ENCODE measurements around the gene KLRK1. TPM values are rescaled to one million over a fixed set of nuclear protein-coding genes. Genes with fewer than 3 reads are reported as not detected.
"Not testable (repeated sequence)": the region's sequence is repeated elsewhere in the genome, so short reads cannot be mapped to it uniquely, and the experiment has no call there.

The KLRK1 gene
- total RNA-seq, 2 experiments from 2014 or later, result 125 to 126 TPM

DNA sequence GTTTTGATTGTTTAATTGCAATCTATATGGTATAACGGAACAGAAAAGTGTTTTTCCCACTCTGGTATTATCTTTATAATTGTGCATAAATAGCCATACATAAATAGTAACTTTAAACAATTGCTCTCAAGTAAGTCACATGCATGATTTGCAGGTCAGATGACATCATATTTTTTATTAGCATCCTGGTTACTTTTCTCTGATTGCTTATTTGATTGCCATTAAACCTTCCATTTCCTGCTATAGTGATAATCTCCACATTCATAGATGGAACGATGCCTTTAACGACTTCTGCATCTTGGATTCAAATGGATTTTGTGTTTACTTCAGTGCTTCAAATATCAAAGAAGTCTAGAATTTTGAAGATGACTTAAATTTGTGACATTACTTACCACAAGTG, 3.5 kb upstream of the KLRK1 start:
- POLR2A ChIA-PET, result interaction anchor here (1.2 to 1.7 kb wide), 2 partner anchors 12 to 86 kb away, joined by 3 to 5 read pairs; partner anchors contain the start of gene KLRD1
- CTCF ChIA-PET, result interaction anchor here (1.3 kb wide), 1 partner anchor 169 kb away, joined by 3 read pairs; no protein-coding TSS in a partner anchor

DNA sequence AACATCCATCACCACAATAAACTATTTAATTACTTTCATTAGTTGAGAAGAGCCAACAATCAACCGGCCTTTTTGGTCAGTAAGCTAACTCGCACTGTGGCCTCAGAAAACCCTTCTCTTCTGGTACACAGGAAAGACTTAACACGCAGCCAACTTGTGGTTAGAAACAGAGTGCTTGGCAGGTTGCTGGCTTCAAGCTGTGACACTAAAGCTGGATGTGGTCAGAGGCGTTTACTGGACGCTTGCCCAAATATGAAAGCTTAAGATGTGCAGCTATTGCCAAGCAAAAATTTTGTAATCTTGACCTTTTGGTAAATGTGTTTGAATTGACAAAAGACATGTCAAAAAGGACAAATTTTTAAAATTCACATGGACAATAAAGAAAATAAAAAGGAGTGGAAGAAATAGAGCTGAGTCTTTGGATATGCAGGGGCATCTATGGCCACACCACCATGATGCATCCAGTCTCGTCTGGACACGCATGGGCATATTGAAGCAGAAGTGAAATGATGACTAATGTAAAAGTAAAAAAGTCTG, 2.6 kb upstream of the KLRK1 start:
- ChIA-PET POLR2A (interaction anchor here (0.6 to 1.8 kb wide), 6 partner anchors 11 to 723 kb away, joined by 3 to 5 read pairs (median 3); partner anchors contain the start of genes CLEC2D and KLRD1), CTCF (interaction anchor here (1.3 kb wide), 1 partner anchor 170 kb away, joined by 3 read pairs; no protein-coding TSS in a partner anchor)

DNA sequence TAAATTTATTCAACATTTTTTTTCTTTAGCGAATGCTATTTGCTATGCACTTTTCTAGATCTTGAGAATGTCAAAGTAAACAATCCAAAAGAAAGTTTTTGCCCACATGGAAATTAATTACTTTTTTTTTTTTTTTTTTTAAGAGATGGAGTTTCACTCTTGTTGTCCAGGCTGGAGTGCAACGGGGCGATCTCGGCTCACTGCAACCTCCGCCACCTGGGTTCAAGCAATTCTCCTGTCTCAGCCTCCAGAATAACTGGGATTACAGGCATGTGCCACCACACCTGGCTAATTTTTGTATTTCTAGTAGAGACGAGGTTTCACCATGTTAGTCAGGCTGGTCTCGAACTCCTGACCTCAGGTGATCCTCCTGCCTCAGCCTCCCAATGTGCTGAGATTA, 1.1 kb upstream of the KLRK1 start:
- POLR2A ChIA-PET, result interaction anchor here (0.6 to 1.2 kb wide), 9 partner anchors 11 to 179 kb away, joined by 3 to 8 read pairs (median 3); partner anchors contain the start of gene GABARAPL1
- CTCF ChIA-PET, result interaction anchor here (0.7 kb wide), 1 partner anchor 14 kb away, joined by 3 read pairs; no protein-coding TSS in a partner anchor

DNA sequence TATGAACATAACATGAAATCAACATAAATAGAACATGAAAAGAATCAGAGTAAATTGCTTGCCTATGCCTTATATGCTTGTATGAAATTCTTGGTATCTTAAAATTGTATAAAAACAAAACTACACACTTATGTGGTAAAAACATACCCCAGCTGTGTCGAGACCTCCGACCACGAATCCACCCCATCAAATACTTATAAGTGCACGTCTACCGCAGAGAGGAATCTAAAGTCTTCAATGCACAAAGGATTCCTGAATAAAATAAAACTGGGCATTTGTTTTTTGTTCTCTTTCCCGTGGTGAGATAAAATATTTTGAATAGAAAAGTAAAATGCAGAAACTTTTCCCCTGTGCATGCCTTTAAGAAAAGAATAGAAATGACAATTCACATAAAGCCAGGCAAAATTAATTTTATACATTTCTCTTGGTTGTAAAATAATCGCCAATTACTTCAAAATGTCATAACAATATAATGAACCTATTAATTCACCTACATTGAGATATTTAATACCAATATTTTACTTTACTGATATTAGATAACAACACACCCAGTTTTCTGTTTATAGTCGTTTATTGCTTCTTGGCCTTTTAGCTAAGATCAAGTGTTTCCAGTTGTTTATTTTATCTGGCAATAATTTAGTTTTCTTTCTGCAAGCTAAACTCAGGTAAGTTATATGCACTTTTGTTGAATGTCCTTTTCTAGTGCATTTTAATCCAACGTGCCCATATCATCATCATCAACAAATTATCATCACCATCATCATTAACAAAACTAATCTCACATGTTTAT, 1.0 kb downstream of the KLRK1 start:
- POLR2A ChIA-PET, result interaction anchor here (0.8 to 5.8 kb wide), 5 partner anchors 8 to 165 kb away, joined by 3 to 26 read pairs (median 4); no protein-coding TSS in a partner anchor
- CTCF ChIA-PET, result no interaction called here

- POLR2A ChIA-PET, result interaction anchor here (0.7 to 5.8 kb wide), 10 partner anchors 10 to 717 kb away, joined by 3 to 26 read pairs (median 4); no protein-coding TSS in a partner anchor
- CTCF ChIA-PET, result not testable (repeated sequence)
These were observed 2.3 kb downstream of the KLRK1 start for GRCh38 chr12:10387498-10387897.

DNA sequence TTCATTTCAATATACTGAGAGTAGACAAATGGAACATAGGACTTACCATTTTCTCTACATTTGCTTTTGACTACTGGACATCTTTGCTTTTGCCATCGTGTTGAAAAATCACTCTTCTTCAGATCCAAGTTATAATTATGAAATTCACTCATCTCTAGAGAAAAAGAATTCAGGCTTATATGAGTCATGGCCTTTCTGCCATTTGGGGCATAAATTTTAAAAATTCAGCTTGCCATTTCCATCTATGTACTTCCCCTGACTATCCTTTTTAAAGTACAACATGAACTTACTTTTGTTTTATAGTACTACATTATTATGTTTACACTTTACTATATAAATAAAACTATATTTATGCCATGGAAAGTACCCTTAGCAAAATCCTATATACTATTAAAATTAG, 3.0 kb downstream of the KLRK1 start:
- CTCF ChIA-PET, result no interaction called here
- POLR2A ChIA-PET, result interaction anchor here (0.5 to 5.8 kb wide), 10 partner anchors 10 to 716 kb away, joined by 3 to 26 read pairs (median 4); no protein-coding TSS in a partner anchor

- ChIA-PET POLR2A (interaction anchor here (0.6 to 5.8 kb wide), 12 partner anchors 10 to 625 kb away, joined by 3 to 26 read pairs (median 3); partner anchors contain the start of gene CD69), CTCF (interaction anchor here (1.2 kb wide), 1 partner anchor 22 kb away, joined by 4 read pairs; no protein-coding TSS in a partner anchor)
These were observed 4.7 kb downstream of the KLRK1 start for GRCh38 chr12:10385166-10385613.

DNA sequence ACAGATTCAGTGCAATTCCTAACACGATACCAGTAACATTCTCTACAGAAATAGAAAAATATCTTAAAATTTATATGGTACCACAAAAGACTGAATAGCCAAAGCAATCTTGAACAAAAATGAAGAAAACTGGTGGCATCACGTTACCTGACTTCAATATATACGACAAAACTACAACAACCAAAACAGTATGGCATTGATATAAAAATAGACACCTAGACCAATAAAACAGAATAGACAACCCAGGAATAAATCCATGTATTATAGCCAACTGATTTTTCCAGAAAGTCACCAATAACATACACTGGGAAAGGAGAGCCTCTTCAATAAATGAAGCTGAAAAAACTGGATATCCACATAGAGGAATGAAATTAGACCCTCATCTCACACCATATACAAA, 5.7 kb downstream of the KLRK1 start:
- ChIA-PET POLR2A (interaction anchor here (0.8 to 5.8 kb wide), 4 partner anchors 23 to 624 kb away, joined by 3 to 26 read pairs (median 6); partner anchors contain the start of gene CD69), CTCF (no interaction called here)

DNA sequence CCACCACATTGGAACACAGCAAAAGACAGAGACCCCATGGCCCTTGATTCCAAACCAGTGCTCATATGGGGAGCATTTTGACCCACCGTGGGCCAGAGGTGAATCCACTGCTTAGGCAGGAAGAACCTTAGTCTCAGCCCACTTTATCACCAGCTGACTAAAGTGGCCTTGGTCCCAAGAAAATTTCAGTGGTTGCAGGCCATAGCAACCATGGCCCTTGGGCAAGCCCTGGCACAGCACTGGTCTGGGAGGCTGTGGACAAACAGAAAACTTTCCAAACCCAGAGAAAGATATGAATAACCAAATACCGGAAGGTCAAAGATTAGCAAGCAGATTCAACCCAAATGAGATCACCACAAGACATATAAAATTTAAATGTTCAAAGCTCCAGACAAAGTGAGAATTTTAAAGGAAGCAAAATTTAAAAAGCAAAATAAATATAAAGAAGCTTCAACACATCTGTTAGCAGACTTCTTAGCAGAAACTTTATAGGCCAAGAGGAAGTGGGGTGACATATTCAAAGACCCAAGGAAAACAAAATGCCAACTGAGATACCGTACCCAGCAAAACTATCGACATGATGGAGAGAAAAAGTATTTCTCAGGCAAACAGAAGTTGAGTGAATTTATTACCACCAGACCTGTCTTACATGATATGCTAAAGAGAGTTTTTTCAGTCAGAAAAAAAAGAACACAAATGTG, 7.8 kb downstream of the KLRK1 start:
- POLR2A ChIA-PET, result interaction anchor here (0.7 to 1.3 kb wide), 3 partner anchors 10 to 173 kb away, joined by 3 to 5 read pairs (median 3); no protein-coding TSS in a partner anchor
- CTCF ChIA-PET, result no interaction called here

- CTCF ChIA-PET, POLR2A ChIA-PET: not testable (repeated sequence)
These were observed 11.1 kb downstream of the KLRK1 start for GRCh38 chr12:10378737-10379136.

DNA sequence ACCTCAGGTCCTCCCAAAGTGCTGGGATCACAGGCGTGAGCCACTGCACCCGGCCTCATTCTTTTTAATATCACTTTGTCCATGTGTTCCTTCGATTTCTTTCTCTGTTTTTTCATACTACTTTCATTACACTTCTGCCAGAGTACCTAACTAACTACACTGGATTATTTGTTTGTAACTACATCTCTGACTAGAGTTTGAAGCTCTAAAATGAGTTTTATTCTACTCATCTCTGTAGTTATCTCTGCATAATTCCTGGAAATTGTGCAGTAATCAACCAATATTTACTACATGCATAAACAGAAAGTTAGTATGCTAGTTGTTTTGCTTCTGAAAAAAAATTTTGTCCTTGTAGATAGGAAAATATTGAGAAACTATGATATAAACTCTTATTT, 15.2 kb downstream of the KLRK1 start:
- POLR2A ChIA-PET, result interaction anchor here (0.7 to 1.5 kb wide), 4 partner anchors 10 to 1385 kb away, joined by 3 to 7 read pairs (median 4); partner anchors contain the start of gene KLRG1
- CTCF ChIA-PET, result interaction anchor here (0.7 to 1.5 kb wide), 5 partner anchors 10 to 162 kb away, joined by 3 to 4 read pairs (median 3); partner anchors contain the start of gene GABARAPL1

DNA sequence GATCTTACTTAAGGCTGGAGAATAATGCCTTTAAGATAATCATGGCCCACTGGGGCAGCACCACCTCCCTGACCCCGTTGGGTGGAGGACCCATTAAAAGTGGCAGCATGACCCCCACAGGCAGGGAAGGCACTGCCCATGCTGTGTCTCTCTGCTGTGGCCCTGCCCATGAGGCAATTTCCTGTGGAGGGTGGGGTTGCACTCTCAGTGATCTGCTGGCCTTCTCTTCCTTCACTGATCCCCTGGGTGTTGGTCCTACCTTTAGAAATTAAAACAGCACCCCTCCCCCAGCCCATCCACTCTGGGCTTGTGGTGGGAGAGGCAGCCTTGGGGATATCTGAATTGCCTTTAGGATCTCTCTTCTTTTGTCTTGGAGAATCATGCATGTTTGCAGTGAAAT, 17.3 kb downstream of the KLRK1 start:
- CTCF ChIA-PET, result no interaction called here
- POLR2A ChIA-PET, result no interaction called here

- POLR2A ChIA-PET, CTCF ChIA-PET: not testable (repeated sequence)
These were observed 17.8 kb downstream of the KLRK1 start for GRCh38 chr12:10371893-10372535.

DNA sequence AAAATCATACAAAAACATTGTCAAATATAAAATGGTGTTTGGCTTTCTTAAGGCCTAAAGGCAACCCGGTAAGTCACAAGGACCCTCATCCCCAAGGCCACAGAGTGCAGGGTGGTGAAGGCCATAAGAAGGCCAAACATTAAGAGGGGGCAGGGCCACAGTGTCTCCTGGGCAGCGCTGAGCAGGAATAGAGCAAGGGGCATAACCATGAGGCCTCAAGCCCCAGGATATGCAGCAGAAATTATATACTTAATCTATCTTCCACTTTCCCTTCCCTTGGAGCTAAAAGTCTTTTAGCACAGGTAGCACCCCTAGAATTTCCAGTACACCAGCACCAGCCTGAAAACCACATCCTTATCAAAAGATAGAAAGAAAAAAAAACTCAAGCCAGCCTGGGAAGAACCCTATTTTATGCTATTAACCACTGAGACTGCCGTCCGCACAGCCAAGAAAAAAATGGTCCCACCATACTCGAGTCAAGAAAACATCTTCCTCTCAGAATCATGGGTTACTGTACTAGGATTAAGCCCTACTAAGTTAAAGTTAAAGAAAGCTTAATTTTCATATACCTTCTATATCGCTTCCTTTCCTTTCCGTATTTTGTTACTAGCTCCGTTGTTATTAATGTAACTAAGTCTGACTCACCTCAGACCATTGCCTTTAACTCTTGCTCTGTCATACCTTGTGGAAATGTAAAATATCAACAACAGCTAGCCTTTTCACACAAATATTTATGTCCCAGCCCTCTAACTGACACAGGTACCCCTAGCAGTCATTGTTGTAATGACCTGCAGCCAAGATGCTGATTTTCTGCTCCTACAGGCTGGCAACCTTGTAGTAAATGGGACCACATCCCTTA, 20.1 kb downstream of the KLRK1 start:
- CTCF ChIA-PET, result interaction anchor here (0.9 kb wide), 1 partner anchor 134 kb away, joined by 4 read pairs; no protein-coding TSS in a partner anchor
- POLR2A ChIA-PET, result interaction anchor here (0.6 kb wide), 1 partner anchor 57 kb away, joined by 4 read pairs; no protein-coding TSS in a partner anchor

- POLR2A ChIA-PET, result no interaction called here
These were observed 21.4 kb downstream of the KLRK1 start for GRCh38 chr12:10368206-10369171.

DNA sequence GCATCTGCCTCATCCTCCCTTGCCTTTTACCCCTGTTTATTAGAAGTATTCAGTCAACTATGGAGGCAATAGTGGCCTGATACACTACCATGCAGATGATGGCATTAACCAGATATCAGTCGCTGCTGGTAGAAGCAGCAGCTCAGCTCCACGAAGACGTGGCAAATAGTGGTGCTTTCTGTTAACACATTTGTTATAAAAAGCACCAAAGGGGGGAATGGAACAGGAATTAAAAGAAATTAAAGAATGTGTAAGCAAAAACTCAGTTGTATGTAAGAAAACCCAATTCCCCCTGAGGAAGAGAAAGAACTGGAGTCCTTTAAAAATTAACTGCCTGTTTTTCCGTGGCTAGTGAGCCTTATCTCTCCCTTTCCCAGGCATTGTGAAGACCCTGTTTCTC, 22.1 kb downstream of the KLRK1 start:
- POLR2A ChIA-PET, result not testable (repeated sequence)
- CTCF ChIA-PET, result interaction anchor here (1.7 kb wide), 1 partner anchor 132 kb away, joined by 5 read pairs; no protein-coding TSS in a partner anchor

More at GRCh38 chr12:10368206-10369171, 21.4 kb downstream of the KLRK1 start:
- CTCF ChIA-PET, result no interaction called here
